ENCODE measurements around the gene CLNK. TPM values are rescaled to one million over a fixed set of nuclear protein-coding genes. Genes with fewer than 3 reads are reported as not detected.
A peak's percentile ranks its signal among the peaks of the same experiment; 100 is the strongest.

CLNK gene
- total RNA-seq, 4 donors from 2014 or later: not detected

- intact Hi-C loops (cut with DNase I): no loop called here
- no peak for TF ChIP-seq CTCF (IDR thresholded peaks at IDR 0.05)
- peak in 1 of 2 donors; percentile 63 for TF ChIP-seq POLR2A (IDR thresholded peaks at IDR 0.05)
- DNase-seq: peak; percentile 57 to 62
- Histone ChIP-seq H3K36me3 (peaks cover 0 to 8% of the 10 kb centered on the region in 2 donors), H3K27me3 (no peaks in the 10 kb centered on the region), H3K4me3 (replicated peaks in 1 of 3) (peak within 1 kb of the TSS in 2 of 3 donors; percentile 17 to 49), H3K27ac (peak within 1 kb of the TSS in 1 of 3 donors; percentile 52), H3K9me3 (no peaks in the 10 kb centered on the region), H3K4me1 (peaks cover 8 to 12% of the 10 kb centered on the region in 2 donors)
- WGBS, 2 donors: no CpG with 5 or more reads among the region's 60 CpGs
Observed at GRCh38 chr4:10457255-10457801, 227.2 kb downstream of the CLNK start, which contains the start of gene ZNF518B. Gene ZNF518B (minus strand): TSS chr4:10457426. CDS start chr4:10446328, 11,098 bp downstream.

- no peaks in the 10 kb centered on the region for H3K27me3 ChIP-seq
- H3K27ac ChIP-seq: peak overlapping the region in 1 of 3 donors; percentile 52
- peak; percentile 57 to 60 for DNase-seq
- H3K9me3 ChIP-seq: no peaks in the 10 kb centered on the region
- WGBS, 2 donors: 2 to 11% methylated on average over 28 to 33 of the region's 96 CpGs
- intact Hi-C loops (cut with DNase I): no loop called here
- peak overlapping the region in 2 of 3 donors; percentile 17 to 49 for H3K4me3 ChIP-seq (replicated peaks in 1 of 3)
- peaks cover 0 to 8% of the 10 kb centered on the region in 2 donors for H3K36me3 ChIP-seq
- H3K4me1 ChIP-seq: peaks cover 8 to 12% of the 10 kb centered on the region in 2 donors
- TF ChIP-seq POLR2A (IDR thresholded peaks at IDR 0.05): no peak
Observed at GRCh38 chr4:10456595-10457254, 227.8 kb downstream of the CLNK start.

GRCh38 chr4:10456260-10456594 lies 228.3 kb downstream of the CLNK start:
- DNase-seq: no peak
- intact Hi-C loops (cut with DNase I): no loop called here
- H3K36me3 ChIP-seq: peaks cover 0 to 8% of the 10 kb centered on the region in 2 donors
- H3K27me3 ChIP-seq: no peaks in the 10 kb centered on the region
- WGBS, 2 donors: 34 to 60% methylated on average over 10 to 11 of the region's 11 CpGs
- H3K4me1 ChIP-seq: peaks cover 8% of the 10 kb centered on the region in 2 donors
- H3K4me3 ChIP-seq (replicated peaks in 1 of 3): peak overlapping the region in 2 of 3 donors; percentile 1 to 49
- no peak for TF ChIP-seq CTCF (IDR thresholded peaks at IDR 0.05)
- H3K9me3 ChIP-seq: no peaks in the 10 kb centered on the region
- H3K27ac ChIP-seq: peak overlapping the region in 1 of 3 donors; percentile 52

- peaks cover 5 to 8% of the 10 kb centered on the region in 2 donors for H3K4me1 ChIP-seq
- WGBS, 2 donors: 96 to 98% methylated on average over 2 of the region's 2 CpGs
- TF ChIP-seq CTCF (IDR thresholded peaks at IDR 0.05) (no peak), POLR2A (IDR thresholded peaks at IDR 0.05) (no peak)
- no peak overlapping the region for H3K27ac ChIP-seq
- peaks cover 0 to 10% of the 10 kb centered on the region in 2 donors for H3K36me3 ChIP-seq
- H3K4me3 ChIP-seq (replicated peaks in 1 of 3): no peak overlapping the region
- intact Hi-C loops (cut with DNase I): no loop called here
- no peaks in the 10 kb centered on the region for H3K9me3 ChIP-seq
- DNase-seq: no peak
- H3K27me3 ChIP-seq: no peaks in the 10 kb centered on the region
Observed at GRCh38 chr4:10455133-10455532, 229.4 kb downstream of the CLNK start.

- Histone ChIP-seq H3K9me3 (no peaks in the 10 kb centered on the region), H3K4me3 (replicated peaks in 1 of 3) (no peak overlapping the region), H3K36me3 (peaks cover 0 to 10% of the 10 kb centered on the region in 2 donors), H3K27me3 (no peaks in the 10 kb centered on the region), H3K4me1 (peaks cover 5 to 8% of the 10 kb centered on the region in 2 donors), H3K27ac (no peak overlapping the region)
- 84 to 87% methylated on average over 6 of the region's 6 CpGs for WGBS, 2 donors
- DNase-seq: no peak
- TF ChIP-seq POLR2A (IDR thresholded peaks at IDR 0.05): no peak
- TF ChIP-seq CTCF (IDR thresholded peaks at IDR 0.05): no peak
- intact Hi-C loops (cut with DNase I): no loop called here
Observed at GRCh38 chr4:10454726-10455125, 229.8 kb downstream of the CLNK start.
